Right lobe of liver (tissue), 4 donors: ENCODE data around the gene ANO9.

Experiments used
- POLR2A ChIP-seq: fragments of 450-650 bp; IDR thresholded peaks from one replicate; pipeline ENCODE4 v1.6.1; 2017; ENCODE audit warnings: antibody characterized with exemption, mild to moderate bottlenecking
- TF ChIP-seq, protein P1 (sequence below), 4 donors: fragments of 200-600 bp in 3 of 4; fragments of 450-650 bp in 1 of 4; IDR thresholded peaks; one replicate each; pipeline versions ENCODE4 v1.5.1 to v1.8.0; 2016 to 2022; ENCODE audit warnings: antibody characterized with exemption in 4 of 4, mild to moderate bottlenecking in 2 of 4
- donor health status: DM: no; HTN: no; CAD: no.
- donor health status: DM: no; HTN: no; CAD: no.
- donor health status: DM: no; HTN: yes; CAD: no.

DNA sequence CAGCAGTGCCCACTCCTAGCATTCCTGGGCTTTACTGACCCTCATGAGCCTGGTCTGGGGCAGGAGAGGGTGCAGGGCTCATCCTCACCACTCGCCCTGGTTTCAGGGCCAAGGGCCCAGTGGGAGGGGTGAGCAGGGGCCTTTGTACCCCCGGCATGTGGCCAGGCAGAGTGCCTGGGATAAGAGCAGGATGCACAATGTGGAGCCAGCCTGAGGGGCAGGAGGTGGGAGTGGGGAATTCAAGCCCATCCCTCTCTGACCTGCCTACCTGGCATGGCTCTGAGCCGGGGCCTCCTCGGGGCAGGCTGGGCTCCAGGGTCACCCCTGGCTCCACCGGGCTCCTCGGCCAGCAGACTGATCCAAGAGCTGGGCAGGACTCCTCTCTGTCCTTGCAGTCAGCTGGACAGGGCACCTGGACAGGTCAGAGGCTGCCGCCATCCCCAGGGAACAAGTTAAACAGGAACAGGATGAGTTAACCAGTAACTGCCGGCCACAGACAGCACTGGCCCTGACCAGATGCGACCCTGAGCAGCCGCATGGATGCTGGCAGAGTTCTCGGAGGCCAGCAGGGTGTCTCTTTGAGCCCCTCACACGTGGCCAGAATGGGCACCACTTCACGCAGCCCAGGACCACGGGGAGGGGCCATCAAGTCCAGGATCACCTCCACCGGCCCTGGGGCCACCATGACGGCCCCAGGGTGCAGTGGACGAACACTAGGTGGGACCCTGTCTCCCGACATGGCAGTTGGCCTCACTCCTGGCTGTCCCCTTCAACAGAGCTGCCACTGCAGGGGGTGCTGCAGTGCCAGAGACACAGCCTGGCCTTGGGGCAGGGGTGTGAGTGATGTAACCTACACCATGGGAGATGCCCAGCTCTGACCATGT is 32.0 kb downstream of the ANO9 start:
- TF ChIP-seq, protein P1, sequence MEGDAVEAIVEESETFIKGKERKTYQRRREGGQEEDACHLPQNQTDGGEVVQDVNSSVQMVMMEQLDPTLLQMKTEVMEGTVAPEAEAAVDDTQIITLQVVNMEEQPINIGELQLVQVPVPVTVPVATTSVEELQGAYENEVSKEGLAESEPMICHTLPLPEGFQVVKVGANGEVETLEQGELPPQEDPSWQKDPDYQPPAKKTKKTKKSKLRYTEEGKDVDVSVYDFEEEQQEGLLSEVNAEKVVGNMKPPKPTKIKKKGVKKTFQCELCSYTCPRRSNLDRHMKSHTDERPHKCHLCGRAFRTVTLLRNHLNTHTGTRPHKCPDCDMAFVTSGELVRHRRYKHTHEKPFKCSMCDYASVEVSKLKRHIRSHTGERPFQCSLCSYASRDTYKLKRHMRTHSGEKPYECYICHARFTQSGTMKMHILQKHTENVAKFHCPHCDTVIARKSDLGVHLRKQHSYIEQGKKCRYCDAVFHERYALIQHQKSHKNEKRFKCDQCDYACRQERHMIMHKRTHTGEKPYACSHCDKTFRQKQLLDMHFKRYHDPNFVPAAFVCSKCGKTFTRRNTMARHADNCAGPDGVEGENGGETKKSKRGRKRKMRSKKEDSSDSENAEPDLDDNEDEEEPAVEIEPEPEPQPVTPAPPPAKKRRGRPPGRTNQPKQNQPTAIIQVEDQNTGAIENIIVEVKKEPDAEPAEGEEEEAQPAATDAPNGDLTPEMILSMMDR (IDR thresholded peaks at IDR 0.05): no peak
- peak; percentile 58 for TF ChIP-seq POLR2A
